Measurements from ENCODE around the gene LNPK.

Gene LNPK

DNA sequence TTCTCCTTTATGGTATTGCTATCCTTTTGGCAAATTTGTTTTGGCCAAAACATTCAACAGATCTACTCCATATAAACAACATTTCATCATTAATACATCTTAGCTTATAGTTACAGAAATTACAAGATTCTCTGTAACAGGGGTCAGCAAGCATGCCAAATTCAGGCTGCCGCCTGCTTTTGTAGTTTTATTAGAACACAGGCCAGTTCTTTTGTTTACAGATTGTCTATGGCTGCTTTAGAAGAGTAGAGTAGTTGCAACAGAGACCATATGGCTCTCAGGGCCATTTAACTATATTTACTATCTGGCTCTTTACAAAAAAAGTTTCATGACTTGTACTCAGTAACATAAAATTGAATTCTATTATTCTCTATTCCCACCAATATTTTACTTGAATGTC is 53.9 kb downstream of the LNPK start:
- TF ChIP-seq CTCF (IDR thresholded peaks at IDR 0.05; ENCODE audit: extremely low read depth, missing control alignments) = no peak
- no peak for DNase-seq (ENCODE audit: low spot score)

DNA sequence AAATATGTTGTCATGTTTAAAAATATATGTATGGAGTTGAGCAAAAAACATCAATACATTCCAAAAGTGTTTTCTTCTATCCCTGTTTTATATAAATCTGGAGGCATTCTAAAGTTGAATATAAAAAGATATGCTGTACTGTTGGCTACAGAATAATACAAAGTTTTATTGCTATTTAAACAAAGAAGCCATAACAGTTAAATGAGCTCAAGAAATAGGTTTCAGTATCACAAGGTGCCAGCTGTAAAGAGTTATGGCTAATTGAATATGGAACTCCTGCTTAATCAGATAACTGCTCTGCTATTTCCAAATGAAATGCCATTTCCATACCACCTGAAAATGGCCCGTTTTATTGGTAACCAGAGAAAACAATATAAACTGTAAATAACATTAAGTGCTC is 55.0 kb downstream of the LNPK start:
- no peak for DNase-seq (ENCODE audit: low spot score)

GRCh38 chr2:175941699-175942098 is 60.4 kb downstream of the LNPK start:
- no peak for DNase-seq (ENCODE audit: low spot score)
- no peak for TF ChIP-seq CTCF (IDR thresholded peaks at IDR 0.05; ENCODE audit: extremely low read depth, missing control alignments)

More for the DNA sequence above, 55.0 kb downstream of the LNPK start:
- no peak for TF ChIP-seq CTCF (IDR thresholded peaks at IDR 0.05; ENCODE audit: extremely low read depth, missing control alignments)

- DNase-seq (ENCODE audit: low spot score) = no peak
- no peak for TF ChIP-seq CTCF (IDR thresholded peaks at IDR 0.05; ENCODE audit: extremely low read depth, missing control alignments)
Observed at GRCh38 chr2:175937216-175937615, 64.9 kb downstream of the LNPK start.

- DNase-seq (ENCODE audit: low spot score) = no peak
- no peak for TF ChIP-seq CTCF (IDR thresholded peaks at IDR 0.05; ENCODE audit: extremely low read depth, missing control alignments)
Observed at GRCh38 chr2:175935289-175936181, 66.5 kb downstream of the LNPK start.

GRCh38 chr2:175932675-175933074 is 69.4 kb downstream of the LNPK start:
- no peak for TF ChIP-seq CTCF (IDR thresholded peaks at IDR 0.05; ENCODE audit: extremely low read depth, missing control alignments)

DNA sequence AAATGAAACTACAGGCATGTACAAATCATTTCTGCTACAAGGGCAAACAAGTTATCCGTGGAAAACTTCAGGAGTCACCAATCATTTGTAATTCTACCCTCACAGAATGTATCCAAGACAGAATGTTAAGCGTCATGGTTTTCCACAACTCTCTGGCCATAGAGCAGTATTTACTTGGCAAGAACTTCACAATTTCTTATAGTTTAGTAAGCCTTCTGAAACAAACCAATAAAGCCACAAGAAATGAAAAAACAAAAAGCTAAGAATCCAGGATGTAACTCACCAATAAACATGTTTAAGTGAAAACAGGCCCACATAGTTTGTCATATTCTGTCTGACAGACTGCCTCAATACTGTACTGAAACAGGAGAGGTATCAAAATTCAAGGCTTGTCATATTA is 70.3 kb downstream of the LNPK start:
- no peak for TF ChIP-seq CTCF (IDR thresholded peaks at IDR 0.05; ENCODE audit: extremely low read depth, missing control alignments)
- no peak for DNase-seq (ENCODE audit: low spot score)

More at GRCh38 chr2:175932675-175933074, 69.4 kb downstream of the LNPK start:
- DNase-seq (ENCODE audit: low spot score) = no peak
